Myometrial cell (primary cell): ENCODE measurements around the gene KLHL5. TPM values are rescaled to one million over a fixed set of nuclear protein-coding genes. Genes with fewer than 3 reads are reported as not detected.

ENCODE experiments used
- total RNA-seq: library from RNA; depleted of rRNA; stranded (reverse); fragments of >200 nt; gene quantifications from 2 replicates; pipeline ENCODE4 v1.2.3, GENCODE V29; 2015

KLHL5 gene, protein sequence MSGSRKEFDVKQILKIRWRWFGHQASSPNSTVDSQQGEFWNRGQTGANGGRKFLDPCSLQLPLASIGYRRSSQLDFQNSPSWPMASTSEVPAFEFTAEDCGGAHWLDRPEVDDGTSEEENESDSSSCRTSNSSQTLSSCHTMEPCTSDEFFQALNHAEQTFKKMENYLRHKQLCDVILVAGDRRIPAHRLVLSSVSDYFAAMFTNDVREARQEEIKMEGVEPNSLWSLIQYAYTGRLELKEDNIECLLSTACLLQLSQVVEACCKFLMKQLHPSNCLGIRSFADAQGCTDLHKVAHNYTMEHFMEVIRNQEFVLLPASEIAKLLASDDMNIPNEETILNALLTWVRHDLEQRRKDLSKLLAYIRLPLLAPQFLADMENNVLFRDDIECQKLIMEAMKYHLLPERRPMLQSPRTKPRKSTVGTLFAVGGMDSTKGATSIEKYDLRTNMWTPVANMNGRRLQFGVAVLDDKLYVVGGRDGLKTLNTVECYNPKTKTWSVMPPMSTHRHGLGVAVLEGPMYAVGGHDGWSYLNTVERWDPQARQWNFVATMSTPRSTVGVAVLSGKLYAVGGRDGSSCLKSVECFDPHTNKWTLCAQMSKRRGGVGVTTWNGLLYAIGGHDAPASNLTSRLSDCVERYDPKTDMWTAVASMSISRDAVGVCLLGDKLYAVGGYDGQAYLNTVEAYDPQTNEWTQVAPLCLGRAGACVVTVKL
- total RNA-seq, result 45.8 and 70.0 TPM in 2 replicates

DNA sequence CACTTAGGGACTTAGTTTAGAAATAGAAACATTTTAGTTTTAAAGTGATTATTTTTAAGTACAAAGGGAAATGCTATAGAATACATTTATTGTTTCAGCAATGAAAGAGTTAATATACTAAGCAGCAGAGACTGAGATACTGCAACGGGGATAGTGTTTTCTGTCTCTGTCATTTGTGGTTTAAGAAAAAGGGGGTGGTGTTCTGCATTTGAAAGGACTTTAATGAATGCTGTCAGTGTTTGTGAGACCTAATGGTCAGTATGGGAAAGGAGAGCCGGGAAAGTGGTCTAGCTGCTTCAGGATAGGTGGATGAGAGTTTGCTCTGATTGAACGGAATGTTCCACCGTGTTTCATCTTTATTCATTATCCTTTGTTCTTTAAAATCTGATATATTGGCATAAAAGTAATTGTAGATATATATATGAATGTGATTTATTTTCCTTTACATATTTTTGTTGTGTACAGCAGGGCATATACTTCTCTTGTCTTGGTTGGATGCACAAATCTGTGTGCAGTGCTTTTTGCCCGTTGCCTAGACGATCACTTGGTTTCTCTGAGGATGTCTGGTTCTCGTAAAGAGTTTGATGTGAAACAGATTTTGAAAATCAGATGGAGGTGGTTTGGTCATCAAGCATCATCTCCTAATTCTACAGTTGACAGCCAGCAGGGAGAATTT lies at the start of gene KLHL5:
Gene KLHL5, plus strand, starts transcription at position 139 of the 676 bp plus-strand sequence. Its CDS starts 421 bp downstream, at position 560.

DNA sequence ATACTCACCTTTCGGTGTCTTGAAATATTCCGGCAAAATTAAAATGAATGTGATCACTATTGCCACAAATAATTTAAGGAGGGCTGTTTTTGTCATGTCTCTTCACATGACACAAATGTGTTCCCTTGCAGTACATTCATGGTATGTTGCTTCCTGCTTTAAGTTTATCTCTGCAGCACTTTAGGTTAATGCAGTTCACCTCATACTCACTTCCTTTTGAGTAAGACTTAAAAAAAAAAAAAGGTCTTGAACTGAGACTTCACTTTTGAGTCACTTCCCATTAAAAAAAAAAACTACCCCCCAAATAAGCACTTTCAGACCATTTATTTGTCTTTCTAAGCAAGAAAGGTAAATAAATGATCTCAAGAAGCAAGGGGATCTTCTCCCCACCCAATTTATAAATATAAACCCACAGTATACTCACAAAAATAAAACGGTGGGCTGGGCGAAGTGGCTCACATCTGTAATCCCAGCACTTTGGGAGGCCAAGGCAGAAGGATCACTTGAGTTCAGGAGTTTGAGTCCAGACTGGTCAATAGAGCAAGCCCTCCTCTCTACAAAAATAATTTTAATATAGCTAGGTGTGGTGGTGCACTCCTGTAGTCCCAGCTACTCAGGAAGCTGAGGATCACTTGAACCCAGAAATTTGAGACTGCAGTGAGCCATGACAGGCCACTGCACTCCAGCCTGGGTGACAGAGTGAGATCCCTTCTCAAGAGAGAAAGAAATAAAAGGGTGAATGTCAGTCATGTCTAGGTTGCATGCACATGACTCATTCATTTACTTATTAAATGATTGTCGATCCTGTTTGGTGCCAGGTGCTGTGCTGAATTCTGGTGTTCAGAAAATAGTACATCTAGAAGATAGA lies 29.6 kb upstream of the KLHL5 start, which contains the start of gene TMEM156:
Gene TMEM156, minus strand, starts transcription at position 192 of the 868 bp plus-strand sequence. Its CDS starts 96 bp downstream, at position 96.

Other genes starting within 250 kb of the KLHL5 start
- 0.58 and 2.7 TPM in 2 replicates for gene TLR6, start 205.4 kb upstream of the KLHL5 start, total RNA-seq
- 322 and 343 TPM in 2 replicates for gene FAM114A1, start 194.4 kb upstream of the KLHL5 start, total RNA-seq
- gene TMEM156, start 29.8 kb upstream of the KLHL5 start, total RNA-seq, result 1.4 and 2.0 TPM in 2 replicates
- 22.8 and 23.7 TPM in 2 replicates for gene WDR19, start 120.3 kb downstream of the KLHL5 start, total RNA-seq